Lower leg skin (tissue), 3 donors: Measurements from ENCODE around the gene POLE4.

Experiments used
- CTCF ChIP-seq, 3 donors: fragments of 450-650 bp; IDR thresholded peaks; one replicate each; pipeline ENCODE4 v1.5.1; 2016; ENCODE audit warnings: antibody characterized with exemption in 3 of 3, mild to moderate bottlenecking in 3 of 3, moderate library complexity in 2 of 3
- POLR2A ChIP-seq, 2 donors: fragments of 450-650 bp; IDR thresholded peaks; one replicate each; pipeline ENCODE4 v1.6.1; 2016 to 2017; ENCODE audit warnings: antibody characterized with exemption in 2 of 2, mild to moderate bottlenecking in 1 of 2, moderate library complexity in 1 of 2

GRCh38 chr2:74953796-74954499 is 4.5 kb upstream of the POLE4 start:
- TF ChIP-seq POLR2A (IDR thresholded peaks at IDR 0.05) = no peak
- TF ChIP-seq CTCF (IDR thresholded peaks at IDR 0.05) = no peak
